GM19397 (cell line): ENCODE data around the gene SNAPC2.

Experiments used
- ATAC-seq: cut with Tn5 transposase; IDR thresholded peaks from one replicate; pipeline ENCODE4 v1.9.1; 2021; ENCODE audit warnings: mild to moderate bottlenecking, moderate library complexity; ENCODE audit not compliant: unreplicated experiment

Gene SNAPC2, protein sequence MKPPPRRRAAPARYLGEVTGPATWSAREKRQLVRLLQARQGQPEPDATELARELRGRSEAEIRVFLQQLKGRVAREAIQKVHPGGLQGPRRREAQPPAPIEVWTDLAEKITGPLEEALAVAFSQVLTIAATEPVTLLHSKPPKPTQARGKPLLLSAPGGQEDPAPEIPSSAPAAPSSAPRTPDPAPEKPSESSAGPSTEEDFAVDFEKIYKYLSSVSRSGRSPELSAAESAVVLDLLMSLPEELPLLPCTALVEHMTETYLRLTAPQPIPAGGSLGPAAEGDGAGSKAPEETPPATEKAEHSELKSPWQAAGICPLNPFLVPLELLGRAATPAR

DNA sequence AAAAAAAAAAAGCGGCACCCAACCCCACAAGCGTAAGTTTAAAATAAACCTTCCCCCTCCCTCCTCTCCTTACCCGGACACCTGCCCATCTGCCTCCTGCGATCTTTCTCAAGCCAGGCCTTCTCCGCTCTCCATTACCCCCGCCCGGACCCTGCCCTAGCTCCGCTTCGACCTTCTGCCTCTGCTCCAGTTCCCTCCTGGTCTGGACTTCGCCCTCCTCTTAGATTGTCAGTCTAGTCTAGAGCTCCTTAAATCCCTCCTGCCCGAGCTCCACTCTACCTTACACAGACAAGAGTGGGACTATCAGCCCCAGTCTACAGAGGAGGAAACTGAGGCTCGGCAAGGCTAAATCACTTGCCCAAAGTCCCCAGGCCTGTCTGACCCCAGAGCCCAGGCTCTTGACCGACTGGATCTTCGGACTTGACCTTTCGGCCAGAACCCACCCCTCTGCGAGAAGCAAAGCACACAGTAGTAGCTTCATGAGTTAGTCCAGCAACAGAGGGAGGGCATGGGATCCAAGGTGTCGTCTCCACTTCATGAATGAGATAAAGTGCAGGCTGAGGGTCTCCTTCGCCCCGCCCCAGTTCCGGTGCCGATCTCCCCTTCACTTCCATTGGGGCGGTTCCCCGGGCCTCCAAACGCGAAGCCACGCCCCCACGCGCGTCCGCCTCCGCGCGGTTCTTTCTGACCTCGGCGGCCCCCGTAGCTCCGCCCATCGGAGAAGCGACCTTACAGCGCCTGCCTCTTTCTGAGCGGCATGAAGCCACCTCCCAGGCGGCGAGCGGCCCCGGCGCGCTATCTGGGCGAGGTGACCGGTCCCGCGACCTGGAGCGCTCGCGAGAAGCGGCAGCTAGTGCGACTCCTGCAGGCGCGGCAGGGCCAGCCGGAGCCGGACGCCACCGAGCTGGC lies at the start of gene SNAPC2:
TSS of gene SNAPC2 (plus strand) at position 729 of the 909 bp plus-strand sequence. CDS start at position 758, 29 bp downstream.
- ATAC-seq = peak; percentile 49

DNA sequence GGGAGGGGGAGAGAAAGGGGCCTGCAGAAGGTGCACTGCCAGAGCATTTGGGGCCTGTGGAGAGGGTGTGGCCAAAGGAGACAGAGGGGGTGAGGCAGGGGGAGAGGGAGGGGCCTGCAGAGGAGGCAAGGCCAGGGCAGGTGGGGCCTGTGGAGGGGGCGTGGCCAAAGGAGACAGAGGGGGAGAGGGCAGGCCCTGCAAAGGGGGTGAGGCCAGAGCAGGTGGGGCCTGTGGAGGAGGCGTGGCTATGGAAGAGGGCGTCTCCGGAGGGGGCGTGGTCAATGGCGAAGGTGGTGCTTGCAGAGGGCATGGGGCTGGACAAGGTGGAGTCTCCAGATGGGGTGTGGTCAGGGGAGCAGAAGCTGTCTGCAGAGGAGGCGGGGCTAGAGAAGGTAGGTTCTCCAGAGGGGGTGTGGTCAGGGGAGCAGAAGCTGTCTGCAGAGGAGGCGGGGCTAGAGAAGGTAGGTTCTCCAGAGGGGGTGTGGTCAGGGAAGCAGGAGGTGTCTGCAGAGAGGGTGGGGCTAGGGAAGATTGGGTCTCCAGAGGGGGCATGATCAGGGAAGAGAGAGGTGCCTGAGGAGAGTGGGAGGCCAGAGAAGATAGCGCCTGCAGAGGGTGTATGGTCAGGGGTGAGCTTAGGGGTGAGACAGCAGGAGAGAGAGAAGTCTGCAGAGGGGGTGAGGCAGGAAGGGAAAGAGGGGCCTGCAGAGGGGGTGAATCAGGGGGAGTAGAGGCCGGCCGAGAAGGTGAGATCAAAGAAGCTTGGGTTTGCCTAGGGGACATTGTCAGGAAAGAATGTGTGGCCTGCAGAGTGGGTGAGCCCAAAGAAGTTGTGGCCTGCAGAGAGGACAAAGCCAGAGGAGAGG lies 49.3 kb upstream of the SNAPC2 start:
- ATAC-seq = no peak

DNA sequence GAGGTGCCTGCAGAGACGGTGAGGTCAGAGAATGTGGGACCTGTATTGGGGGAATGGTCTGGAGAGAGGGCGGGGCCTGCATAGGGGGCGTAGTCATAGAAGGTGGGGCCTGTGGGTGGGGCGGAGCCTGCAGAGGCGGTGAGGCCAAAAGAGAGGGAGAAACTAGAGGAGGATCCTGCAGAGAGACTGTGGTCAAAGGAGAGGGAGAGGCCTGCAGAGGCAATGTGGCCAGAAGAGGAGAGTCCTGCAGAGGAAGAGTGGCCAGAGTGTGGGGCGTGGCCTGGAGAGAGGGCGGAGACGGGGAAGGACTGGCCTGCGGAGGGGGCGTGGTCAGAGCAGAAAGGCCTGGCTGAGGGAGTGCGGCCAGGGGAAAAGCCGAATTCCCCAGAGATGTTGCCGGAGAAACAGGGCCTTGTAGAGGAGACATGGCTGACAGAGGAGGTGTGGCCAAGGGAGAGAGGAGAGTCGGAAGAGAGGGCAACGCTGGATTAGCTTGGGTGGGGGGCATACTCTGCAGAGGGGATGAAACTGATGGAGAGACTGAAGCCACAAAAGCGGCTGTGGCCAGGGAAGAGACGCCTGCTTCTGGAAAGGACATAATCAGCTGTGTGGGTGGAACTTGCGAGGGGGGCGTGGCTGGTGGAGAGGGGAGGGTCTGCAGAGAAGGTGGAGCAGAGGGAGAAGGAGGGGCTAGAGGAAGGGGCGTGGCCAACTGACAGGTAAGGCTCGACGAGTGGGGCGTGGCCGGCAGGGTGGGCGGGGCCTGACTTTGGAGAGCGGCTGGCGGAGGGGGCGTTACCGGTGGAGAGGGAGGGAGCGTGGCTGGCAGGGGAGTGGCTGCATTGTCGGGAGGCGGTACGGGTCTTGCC lies 48.5 kb upstream of the SNAPC2 start:
- no peak for ATAC-seq

DNA sequence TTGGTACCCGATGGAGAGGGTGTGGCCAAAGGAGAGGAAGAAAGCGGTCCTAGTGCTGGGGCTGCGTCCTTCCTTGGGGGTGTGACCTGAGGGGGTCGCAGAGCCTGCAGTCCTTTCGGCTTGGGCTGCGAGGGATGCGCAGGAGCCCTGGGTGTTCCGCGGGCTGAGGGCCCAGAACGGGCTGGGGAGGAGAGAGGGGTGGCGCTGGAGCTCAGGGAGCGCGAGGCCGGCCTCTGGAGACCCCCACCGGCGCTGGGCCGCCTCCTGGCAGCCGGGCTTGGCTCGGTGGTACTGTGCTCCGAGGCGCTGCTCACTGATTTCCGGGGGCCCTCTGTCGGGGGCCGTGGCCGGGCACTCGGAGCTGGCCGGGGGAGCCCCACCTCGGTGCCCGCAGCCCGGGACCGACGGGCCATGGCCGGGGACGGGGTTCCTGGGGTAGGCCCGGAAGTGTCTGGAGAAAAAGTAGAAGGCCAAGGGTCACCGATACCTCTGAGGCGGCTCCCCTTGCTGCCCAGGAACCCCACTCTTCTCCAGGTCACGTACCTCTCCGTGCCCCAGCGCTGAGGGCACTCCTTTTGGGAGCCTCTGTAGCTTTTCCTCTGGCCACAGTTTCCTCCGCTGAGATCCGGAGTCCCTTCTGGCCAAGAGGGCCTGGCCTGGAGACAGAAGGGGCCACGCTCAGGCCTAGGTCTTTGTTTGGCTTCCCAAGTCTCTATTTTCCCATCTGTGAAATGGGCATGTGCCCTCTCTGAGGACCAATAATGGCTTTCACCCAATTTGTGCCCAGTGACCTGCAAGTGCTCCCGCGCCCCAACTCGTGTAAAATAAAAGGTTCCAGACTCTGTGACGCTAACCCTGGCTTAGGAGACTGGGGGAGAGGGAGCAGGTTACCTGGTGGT lies 47.6 kb upstream of the SNAPC2 start:
- no peak for ATAC-seq

DNA sequence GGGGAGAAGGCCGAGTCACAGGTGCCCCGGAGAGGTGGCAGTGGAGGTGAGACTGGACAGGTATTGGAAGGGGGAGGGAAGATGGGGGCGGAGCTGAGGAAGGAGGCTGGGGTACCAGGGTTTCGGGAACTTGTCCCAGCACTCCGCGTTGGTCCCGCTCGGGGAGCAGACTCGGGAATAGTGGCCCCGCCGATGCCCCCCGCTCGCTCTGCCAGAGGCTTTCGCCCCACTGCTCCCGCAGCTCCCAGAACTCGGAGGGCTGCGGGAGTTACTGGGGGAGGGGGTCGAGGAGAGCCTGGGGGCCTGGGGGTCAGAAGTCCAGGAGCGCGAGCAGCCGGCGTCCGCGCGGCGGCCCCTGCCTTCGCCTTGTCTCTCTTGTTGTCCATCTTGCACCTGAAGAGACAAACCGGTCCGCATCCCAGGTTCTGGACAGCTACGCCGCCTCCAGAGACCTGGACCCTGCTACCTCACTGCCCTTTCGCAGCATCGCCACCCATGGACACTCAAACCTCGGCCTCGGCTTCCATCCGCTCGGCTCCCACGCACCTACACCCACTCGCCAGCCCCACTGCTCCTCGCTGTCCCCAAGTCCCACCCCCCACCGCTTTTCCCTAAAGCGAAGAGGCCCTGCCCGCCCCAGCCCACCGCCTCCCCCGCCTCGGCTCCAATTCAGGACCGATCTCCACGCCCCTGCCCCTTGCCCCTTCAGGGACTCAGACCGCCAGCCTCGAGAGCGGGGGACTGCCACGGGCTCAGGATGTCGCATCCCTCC lies 46.6 kb upstream of the SNAPC2 start:
- ATAC-seq = no peak

DNA sequence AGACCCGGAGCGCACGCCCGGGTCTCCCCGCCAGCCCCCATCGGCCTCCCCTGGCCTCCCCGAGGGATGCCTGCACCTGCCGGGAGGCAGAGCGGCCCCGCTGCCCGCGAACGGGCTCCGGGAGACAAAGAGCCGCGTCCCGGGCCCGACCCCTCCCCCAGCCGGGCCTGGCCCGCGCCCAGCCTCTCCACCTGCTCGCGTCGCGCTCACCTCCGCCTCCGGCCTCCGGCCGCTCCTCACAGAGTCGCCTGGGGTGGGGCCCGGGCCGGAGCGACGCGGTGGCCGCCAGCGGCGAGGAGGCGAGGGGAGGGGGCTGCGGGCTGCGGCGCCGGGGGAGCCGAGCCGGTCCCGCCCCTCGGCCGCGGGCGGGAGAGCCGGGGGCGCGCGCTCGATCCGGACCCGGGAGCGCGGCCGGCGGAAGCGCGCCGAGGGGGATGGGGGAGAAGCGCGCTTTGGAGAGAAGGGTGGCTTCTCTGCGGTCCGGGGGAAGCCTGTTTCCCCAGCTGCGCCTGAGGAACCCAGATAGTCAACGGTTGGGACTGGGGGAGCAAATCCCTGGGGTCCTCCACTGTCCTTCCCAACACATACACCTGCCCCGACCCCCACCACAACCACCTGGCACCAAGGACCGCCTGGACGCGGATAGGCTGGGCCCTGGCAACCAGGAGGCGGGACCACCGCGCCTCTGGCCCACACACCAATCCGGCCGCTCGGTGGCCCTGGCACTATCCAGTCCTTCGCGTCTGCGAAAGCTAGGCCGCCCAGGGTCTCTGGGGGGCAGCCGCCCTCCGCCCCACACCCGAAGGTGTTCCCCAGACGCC lies 45.9 kb upstream of the SNAPC2 start, which contains the start of gene PRR36:
TSS of gene PRR36 (minus strand) at position 315 of the 821 bp plus-strand sequence. CDS start 701 bp downstream, outside the sequence.
- ATAC-seq = no peak

DNA sequence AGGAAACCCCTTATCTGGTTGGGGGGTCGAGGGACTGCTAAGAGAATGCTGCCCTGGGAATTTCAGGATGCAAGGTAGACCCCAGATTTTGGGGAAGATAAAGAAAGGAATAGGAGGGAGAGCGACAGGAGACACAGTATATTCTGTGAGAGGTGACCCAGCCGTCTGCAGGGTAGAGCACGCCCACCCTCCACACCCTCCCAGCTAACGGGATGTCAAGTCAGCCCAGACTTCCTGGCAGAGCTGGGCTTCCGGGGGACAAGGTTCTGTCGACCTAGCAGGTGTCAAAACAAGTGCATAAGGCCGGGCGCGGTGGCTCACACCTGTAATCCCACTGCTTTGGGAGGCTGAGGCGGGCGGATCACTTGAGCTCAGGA lies 45.3 kb upstream of the SNAPC2 start:
- no peak for ATAC-seq

DNA sequence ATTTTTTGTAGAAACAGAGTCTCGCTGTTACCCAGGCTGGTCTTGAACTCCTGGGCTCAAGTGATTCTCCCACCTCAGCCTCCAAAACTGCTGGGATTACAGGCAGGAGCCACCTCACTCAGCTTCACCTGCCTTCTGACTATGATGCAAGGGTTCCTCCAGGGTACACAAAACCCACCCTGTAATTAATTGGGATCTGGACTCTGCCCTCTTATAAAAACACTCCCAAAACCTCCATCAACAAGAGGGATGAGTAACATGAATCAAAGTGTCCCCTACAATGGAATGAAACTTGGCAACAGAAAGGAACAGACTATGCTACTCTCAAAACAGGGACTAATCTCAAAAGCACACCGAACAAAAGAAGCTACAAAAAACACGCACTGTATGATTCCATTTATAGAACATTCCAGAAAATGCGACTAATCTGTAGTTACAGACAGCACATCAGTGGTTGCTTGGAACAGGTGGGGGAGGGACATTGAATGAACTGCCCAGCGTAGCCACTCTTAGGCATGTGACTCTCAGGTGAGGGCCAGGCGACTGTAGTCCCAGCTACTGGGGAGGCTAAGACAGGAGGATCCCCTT lies 42.8 kb upstream of the SNAPC2 start:
- no peak for ATAC-seq

DNA sequence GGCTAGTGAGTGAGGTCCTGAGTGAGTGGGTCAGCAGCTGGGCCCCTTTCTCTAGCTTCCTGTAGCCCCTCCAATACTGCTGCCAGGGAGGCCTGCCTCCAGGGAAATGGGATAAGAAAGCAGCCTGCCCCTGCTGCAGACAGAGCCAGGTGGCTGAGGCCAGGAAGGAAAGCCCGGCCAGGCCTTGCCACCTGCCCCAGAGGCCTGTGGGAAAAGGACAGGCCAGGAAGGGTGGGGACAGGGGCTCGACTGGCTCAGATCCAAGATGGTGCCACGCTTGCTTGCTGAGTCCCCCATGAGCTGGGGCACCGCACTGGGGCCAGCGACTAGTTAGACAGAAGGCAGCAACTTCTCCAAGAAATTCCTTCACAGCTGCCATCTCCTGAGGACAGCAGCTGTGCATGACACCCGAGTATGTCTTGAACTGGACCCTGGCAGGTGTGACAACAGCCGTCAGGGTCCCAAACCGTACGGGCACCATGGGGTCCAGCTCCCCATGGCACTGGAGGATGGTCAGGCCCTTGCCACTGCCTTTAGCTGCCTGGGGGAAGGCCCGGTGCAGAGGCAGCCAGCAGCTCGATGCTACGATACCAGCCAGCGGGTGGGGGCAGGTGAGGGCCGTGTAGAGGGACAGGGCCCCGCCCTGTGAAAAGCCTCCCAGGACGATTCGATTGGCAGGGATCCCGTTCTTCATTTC lies 40.9 kb upstream of the SNAPC2 start:
- no peak for ATAC-seq

DNA sequence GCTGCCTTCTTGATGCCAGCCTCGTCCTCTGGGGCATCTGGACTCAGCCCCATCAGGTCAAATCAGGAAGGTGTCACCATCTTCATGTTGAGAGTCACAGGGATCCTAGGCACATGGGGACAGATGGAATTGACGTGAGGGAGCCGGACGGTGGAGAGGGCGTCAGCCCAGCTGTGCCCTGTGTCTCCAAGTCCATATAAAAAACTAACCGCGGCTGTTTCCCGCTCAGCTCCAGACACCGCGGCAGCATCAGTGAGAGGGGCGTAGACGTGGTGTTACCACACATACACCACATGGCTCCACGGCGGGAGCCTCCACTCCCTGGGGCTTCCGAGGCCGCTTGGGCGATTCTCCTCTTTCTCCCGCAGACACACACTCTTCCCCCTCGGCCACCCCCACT lies 40.3 kb upstream of the SNAPC2 start:
- no peak for ATAC-seq

DNA sequence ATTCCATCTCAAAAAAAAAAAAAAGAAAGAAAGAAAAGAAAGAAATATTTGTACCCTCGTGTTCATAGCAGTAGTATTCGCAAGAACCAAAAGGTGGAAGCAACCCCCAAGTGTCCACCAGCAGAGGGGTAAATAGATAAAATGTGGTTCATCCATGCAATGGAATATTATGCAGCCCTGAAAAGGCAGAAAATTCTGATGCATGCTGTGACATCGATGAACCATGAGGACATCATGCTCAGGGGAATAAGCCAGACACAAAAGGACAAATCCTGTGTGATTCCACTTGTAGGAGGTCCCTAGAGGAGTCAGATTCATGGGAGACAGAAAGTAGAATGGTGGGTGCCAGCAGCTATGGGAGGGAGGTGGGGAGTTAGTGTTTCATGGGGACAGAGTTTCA lies 38.2 kb upstream of the SNAPC2 start:
- ATAC-seq = no peak

DNA sequence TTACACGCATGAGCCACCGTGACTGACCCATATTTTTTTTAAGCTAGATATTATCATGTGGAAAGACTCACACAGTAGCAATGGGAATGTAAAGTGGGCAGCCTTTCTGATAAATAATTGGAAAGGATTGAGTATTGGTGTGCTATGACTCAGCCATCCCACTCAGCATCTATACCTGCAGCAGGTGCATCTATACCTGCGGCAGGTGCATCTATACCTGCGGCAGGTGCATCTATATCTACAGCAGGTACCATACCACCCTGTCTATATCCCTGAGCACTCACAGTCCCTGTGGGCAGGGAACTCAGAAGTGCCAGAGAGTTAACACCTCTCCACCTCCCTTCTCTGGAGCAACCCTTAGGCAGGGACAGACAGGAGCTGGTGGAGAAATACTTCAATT lies 37.0 kb upstream of the SNAPC2 start:
- ATAC-seq = no peak

DNA sequence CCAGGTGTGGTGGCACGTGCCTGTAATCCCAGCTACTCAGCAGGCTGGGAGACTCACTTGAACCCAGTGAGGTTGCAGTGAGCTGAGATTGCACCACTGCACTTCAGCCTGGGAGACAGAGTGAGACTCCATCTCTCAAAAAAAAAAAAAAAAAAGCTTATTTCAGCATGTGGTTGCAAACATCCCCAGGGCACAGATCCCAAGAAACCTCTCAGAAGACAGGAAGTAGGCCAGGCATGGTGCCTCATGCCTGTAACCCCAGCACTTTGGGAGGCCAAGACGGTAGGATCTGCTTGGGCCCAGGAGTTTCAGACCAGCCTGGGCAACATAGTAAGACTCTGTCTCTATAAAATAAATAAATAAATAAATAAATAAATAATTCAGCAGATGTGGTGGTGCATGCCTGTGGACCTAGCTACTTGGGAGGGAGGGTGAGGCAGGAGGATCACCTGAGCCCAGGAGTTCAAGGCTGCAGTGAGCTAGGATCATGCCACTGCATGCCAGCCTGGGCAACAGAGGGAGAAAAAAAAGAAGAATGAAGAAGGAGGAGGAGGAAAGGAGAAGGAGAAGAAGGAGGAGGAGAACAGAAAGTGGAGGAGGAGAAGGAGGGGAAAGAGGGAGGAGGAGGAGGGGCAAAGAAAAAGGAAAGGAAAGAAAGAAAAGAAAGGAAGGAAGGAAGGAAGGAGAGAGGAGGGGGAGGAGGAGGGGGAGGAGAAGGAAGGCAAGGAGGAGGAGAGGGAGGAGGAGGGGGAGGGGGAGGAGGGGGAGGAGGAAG lies 36.2 kb upstream of the SNAPC2 start:
- no peak for ATAC-seq

DNA sequence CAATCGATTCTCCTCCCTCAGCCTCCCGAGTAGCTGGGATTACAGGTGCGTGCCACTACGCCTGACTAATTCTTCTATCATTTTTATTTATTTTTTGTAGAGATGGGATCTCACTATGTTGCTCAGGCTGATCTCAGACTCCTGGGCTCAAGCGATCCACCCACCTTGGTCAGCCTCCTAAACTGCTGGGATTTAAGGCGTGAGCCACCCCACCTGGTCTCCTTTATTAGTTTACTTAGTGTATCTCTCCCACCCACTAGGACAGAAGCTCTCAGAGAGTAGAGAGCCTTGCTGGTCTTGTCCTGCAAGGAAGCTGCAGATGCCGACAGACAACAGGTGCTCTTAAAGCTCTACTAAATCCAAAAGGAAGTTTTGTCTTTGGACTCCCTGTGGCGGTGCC lies 34.3 kb upstream of the SNAPC2 start:
- ATAC-seq = no peak

DNA sequence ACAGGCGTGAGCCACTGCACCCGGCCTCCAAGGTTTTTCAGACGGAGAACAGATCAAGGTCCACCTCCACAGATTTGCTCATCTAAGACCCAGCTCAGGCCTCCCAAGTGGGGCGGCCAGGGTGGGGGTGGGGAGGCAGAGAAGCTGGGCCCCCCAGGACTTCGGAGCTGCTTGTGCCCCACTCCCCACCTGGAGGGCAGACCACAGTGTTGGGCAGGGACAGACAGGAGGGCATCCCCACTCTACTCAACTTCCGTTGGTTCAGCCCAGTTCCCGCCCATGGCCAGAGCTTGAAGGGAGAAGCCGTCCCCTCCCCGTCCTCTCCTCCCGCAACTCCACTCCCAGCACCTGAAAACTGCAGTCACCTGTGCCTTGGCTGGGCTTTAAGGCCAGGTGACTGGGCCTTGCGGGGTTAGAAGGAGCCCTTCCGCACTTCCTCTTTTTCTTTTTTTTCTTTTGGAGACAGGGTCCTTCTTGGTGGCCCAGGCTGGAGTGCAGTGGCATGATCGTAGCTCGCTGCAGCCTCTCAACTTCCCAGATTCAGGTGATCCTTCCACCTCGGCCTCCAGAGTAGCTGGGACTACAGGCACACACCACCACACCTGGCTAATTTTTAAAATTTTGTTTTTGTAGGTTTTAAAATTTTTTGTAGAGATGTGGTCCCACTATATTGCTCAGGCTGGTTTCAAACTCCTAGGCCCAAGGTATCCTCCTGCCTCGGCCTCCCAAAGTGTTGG lies 32.6 kb upstream of the SNAPC2 start:
- ATAC-seq = no peak
